GM19324 (cell line): Measurements from ENCODE around the gene GPR137.

ENCODE experiments used
- ATAC-seq: cut with Tn5 transposase; IDR thresholded peaks from one replicate; pipeline ENCODE4 v1.9.1; 2021; ENCODE audit warnings: mild to moderate bottlenecking, moderate library complexity; ENCODE audit not compliant: unreplicated experiment, low FRiP score

Gene GPR137, protein sequence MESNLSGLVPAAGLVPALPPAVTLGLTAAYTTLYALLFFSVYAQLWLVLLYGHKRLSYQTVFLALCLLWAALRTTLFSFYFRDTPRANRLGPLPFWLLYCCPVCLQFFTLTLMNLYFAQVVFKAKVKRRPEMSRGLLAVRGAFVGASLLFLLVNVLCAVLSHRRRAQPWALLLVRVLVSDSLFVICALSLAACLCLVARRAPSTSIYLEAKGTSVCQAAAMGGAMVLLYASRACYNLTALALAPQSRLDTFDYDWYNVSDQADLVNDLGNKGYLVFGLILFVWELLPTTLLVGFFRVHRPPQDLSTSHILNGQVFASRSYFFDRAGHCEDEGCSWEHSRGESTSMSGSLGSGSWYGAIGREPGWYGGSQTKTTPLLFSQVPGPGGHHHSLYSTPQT

GRCh38 chr11:64284962-64285884, at the start of gene GPR137:
GPR137 (plus strand) TSS chr11:64285848; CDS start chr11:64286525, 677 bp downstream.
- ATAC-seq, result peak; percentile 74

DNA sequence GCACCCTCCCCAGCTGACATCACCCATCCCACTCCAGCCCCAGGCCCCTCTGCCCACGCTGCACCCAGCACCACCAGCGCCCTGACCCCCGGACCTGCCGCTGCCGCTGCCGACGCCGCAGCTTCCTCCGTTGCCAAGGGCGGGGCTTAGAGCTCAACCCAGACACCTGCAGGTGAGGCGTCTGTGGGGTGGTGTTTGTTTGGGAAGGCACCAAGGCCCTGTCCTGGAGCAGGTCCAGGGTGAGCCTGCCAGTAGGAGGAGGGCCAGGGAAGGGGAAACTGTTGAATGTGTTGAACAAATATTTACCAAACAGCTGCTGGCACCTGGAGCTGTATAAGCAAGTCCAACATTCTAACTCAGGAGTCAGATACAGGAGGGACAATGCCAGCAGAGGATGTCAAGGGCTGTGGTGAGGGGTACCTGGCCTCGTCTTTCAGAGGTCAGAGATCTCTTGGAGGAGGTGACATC, 48.1 kb upstream of the GPR137 start:
- no peak for ATAC-seq

DNA sequence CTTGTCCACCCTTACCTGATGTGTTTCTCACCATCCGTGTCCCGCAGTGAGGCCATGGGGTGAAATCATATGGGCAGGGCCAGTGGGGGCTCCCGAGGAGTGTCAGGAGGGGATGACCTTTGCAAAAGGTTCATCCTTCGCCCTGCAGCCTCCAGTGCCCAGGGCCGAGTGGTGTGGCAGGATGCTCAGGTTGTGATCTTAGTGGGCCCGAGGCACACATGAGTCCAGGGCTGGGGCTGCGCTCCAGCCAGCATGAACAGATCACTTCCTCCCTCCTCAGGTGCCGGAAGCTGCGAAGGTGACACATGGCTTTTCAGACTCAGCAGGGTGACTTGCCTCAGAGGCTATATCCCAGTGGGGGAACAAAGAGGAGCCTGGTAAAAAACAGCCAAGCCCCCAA, 47.6 kb upstream of the GPR137 start:
- ATAC-seq, result no peak

DNA sequence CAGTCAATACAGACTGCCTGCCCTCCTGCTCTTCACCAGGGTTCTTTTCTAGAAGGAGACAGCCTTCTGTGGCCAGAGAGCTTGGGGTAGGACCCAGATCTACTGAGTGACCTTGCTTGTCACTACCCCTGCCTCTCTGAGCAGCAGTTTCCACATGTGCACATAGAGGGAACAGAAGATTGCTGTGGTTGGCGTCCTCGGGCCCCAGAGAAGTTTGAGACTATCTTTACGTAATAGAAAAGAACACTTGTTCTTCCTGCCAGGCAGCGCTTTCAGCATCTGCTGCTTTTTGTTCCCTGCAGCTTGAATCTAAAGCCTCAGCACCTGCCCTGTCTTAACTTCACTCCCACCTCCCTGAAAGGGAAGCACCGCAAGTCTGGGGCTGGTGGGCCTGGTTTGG, 46.6 kb upstream of the GPR137 start:
- no peak for ATAC-seq

DNA sequence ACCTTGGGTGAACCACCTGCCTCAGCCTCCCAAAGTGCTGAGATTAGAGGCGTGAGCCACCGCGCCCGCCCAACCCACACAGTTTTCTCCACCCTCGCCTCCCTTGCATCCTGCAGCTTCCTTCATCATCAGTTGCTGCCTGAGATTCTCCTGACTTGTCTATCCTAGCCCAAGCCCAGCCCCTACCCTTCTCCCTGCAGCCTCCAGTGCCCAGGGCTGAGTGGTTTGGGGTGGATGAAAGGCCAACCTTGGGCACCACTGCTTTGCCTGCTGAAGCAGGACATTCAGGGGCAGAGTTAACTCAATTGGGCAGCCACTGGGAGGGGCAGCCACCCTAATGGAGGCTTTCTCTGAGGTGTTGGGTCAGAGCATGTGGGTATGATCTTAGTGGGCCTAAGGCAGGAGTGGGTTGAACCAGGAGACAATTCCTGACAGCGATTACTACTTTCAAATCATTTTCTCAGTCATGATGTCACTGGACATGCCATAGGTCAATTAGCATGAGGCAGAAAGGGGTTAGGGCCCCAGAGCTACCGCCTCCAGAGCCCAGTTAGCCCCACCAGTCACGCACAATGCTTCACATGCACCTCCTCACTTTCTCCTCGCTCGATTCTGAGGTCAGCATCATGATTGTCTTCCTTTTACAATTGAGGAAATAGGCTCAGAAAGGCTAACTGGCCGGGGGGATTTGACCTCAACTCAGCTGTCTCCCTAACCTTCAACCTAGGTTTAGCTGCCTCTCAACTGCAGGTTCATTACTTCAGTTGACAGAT, 45.8 kb upstream of the GPR137 start:
- ATAC-seq, result no peak

GRCh38 chr11:64240435-64241240, 45.0 kb upstream of the GPR137 start, which contains the start of gene FKBP2:
FKBP2 (plus strand) TSS chr11:64241095; CDS start chr11:64242388, 1,293 bp downstream.
- ATAC-seq, result peak; percentile 74

- peak; percentile 71 for ATAC-seq
Measured at GRCh38 chr11:64241241-64241490, 44.5 kb upstream of the GPR137 start.

DNA sequence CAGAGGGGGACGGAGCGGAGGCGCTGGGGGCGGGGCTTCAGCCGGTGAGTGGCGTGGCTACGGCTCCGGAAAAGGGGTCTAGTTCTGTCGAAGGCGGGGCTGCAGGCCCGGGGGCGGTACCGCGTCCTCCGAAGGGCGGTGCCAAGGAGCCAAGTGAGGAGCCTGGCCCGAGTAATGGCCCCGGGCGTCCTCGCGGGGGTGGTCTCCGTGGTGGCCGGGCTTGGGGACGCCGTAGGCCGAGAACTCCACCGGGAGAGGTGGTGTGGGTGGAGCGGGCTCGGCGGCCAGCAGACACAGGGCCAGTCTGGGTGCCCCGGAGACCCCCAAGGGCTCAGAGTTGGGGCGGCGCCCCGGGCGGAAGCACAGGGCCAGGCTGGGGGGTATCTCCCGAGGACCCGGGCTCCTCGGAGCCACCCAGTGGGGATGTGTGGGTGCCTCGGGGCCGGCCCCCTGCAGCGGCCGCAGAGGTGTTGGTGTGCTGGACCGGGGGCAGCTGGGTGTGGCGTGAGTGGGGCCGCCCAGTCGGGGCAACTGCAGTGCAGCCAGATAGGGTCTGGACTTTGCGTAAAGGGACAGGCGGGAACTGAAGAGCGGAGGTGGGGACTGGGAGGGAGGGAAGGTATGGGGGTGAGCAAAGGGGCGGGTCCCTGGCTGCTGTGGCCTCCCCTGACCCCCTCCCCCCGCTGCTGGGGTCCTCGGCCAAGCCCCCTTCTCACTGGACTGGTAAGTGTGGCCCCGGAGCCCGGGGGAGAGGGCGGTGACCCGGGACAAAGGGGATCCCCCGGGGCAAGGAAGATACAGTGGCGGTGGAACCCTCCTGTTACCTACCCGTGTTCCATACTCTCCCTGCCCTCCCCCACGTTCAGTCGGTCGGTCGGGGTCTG, 43.9 kb upstream of the GPR137 start:
- peak; percentile 6 for ATAC-seq

GRCh38 chr11:64243236-64243854, 42.3 kb upstream of the GPR137 start:
- ATAC-seq, result no peak

DNA sequence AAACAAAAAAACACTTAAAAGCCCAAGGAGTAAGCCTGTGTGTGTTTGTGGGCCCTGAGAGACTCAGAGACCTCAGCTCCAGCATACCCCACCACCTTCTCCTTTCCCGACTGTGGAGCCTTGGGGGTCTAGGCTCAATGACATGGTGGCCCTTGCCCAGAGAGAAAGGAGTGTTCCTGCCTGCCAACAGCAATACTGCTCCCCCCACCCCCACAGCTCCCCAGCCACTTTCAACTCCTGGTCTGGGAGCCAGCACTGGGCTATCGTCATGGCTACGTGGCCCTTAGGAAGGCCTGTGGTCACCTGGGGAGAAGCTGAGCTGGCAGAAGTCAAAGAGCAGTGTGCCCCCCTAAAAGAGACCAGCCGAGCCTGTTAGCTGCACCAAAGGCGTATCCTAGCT, 41.5 kb upstream of the GPR137 start:
- ATAC-seq, result no peak

GRCh38 chr11:64244966-64245365, 40.7 kb upstream of the GPR137 start:
- ATAC-seq, result no peak

DNA sequence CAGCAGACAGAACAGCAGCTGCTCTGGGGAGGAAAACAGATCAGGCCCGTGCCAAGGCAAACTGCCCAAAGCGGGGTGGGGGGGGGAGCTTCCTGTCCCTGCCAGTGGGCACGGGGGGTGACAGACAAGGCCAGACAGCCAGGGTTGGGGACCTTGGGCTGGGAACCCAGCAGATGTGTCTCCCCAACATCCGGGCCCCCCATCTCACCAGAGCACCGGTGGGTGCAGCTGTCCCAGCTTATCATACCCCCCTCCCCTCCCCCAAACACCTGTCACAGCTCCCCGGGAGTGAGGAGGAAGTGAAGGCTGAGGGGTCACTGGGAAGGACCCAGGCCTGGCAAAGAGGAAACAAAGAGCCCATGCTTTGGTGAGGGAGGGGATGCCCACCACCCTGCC, 40.2 kb upstream of the GPR137 start:
- no peak for ATAC-seq

DNA sequence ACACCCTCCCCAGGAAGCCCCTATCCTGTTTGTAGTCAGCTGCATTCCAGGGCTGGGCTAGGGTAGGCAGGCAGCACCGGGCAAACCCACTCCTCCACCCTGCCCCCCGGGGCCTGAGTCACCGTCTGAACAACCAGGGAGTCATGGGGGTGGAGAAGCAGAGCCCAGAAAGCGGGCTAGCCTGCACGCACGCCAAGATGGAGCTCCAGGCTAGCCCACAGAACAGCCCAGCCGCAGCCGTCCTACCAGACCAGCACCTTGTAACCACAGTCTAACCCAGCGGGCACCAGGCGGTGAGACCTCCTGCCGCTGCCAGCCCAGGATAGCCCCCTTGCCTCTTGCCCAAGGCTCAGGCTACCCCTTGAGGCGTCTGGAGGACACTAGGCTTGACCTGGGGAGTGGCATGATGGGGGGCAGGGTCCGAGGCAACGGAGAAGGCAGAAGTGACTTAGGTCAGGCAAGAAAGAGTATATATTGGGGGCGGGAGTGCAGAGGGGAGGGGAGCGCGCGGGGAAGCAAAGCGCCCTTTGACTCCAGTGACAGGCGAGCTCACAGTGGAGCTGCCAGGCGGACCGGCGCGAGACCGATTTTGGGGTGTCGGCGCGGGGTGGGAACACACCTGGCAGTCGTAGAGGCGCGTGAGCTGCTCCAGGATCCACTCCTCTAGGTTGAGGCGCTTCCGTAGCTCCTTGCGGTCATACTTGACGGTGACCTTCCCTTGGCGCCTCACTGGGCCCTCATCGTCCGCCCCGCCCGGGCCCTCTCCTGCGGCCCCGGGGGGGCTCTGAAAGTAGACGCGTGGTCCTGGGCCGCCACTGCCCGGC, 39.6 kb upstream of the GPR137 start:
- ATAC-seq, result no peak

DNA sequence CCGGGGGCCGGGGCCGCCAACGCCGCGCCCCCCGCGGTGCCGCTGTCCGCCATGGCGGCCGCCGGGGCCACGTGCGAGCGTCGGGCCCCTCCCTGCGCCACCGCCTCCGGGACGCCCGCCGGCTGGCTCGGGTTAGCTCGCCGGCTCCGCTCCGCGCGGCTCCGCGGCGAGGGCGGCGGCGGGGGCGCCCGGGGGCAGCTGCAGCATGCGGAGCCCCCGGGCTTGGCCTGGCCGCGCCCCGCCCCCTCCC, 39.1 kb upstream of the GPR137 start:
- peak; percentile 16 for ATAC-seq

DNA sequence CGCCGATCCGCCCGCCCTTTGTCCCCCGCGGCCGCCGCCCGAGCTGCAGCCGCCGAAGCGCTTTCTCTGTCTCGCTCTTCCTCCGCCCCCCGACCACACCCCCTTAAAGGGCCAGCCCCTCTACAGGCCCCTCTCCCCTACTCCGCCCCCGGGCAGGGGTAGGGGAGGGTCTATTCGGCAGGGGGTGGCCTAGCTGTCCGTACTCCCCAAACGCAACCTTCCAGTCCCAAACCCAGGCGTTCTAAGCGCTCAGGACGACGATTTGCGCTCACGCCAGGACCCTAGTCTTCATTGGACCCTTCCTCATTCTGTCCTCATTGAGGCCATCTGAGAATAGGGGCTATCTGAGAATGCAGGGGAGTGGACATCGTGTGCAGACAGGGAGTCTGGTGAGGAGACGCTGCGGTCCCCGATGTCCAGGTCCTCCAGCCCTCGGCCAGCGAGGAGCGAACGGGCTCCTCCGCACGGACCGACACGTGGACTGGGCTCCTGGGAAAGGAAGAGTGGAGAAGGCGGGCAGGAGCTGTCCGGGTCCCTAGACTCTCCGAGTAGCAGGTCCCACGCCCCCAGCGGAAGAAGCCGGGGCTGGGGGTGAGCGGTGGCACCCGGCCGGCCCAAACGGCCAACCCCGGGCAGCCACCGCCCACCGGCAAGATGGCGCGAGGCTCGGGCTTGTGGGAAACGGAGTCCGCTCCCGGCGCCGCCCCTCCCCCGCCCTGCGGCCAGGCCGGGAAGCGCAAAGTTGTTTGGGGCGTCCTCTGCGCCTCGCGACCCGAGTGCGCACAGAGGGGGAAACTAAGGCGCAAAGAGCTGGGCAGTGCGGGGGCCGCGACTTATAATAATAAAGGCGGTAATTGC, 38.5 kb upstream of the GPR137 start, which contains the start of gene PPP1R14B:
Gene PPP1R14B (minus strand): TSS at position 73 of the 858 bp plus-strand sequence. CDS start 270 bp downstream, outside the sequence.
- peak; percentile 37 for ATAC-seq

GRCh38 chr11:64247729-64248531, 37.7 kb upstream of the GPR137 start:
- no peak for ATAC-seq
